Stimulated activated naive CD4-positive, alpha-beta T cell treated with Interleukin-2 at 50 U/mL for 16 hours (primary cell): ENCODE measurements around the gene BCR.

Source experiments
- DNase-seq: peaks from one replicate; lab custom pipeline; 2025; lab: John Stamatoyannopoulos, UW

Gene BCR

DNA sequence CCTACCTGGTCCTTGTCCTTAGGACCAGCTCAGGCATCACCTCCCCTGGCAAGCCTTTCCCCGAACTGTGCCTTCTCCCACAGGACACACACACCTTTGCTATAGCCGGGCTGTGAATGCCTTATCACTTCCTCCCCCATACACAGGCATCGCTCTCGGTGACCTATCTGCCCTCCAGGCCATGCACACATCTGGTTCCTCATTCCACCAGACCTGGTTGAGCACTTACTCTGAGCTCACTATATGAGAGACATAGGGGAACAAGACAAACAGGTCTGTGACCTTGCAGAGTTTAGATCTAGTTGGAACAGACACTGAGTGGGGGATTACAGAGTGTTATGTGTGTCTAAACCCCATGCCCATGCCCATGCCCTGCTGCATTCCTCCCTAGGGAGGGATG is 3.1 kb upstream of the BCR start:
- DNase-seq, result no peak

DNA sequence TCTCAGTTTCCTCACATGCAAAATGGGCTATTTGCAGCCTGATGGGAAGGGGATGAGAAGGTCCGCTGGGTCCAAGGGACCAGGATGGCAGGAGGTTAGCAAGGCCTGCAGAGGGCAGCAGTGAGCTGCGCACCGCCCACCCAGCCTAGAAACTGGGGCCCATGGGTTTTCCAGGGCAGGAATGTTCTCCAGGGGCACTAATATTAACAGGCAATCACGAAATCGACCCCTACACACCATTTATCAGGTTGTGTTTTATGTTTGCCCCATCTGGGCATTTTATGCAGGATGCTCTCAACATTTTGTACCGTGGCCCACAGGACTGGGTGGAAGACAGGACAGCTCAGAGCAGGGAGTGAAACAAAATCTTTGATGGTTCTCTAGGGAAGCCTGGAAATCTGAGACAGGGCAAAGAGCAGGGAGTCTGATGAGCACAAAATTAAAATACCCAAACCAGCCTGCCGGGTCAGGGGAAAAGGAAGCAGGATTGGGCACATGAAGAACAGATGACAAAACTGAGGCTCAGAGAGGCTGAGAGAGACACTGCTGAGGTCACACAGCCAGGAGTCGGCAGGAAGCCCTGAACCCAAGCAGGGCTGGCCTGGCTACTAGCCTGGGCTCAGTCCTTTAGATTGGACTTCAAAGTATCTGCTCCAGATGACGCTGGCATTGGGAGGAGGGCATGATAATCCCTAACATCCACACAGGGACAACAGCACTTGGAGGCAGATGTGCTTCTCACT is 1.6 kb upstream of the BCR start:
- peak; percentile 48 for DNase-seq

DNA sequence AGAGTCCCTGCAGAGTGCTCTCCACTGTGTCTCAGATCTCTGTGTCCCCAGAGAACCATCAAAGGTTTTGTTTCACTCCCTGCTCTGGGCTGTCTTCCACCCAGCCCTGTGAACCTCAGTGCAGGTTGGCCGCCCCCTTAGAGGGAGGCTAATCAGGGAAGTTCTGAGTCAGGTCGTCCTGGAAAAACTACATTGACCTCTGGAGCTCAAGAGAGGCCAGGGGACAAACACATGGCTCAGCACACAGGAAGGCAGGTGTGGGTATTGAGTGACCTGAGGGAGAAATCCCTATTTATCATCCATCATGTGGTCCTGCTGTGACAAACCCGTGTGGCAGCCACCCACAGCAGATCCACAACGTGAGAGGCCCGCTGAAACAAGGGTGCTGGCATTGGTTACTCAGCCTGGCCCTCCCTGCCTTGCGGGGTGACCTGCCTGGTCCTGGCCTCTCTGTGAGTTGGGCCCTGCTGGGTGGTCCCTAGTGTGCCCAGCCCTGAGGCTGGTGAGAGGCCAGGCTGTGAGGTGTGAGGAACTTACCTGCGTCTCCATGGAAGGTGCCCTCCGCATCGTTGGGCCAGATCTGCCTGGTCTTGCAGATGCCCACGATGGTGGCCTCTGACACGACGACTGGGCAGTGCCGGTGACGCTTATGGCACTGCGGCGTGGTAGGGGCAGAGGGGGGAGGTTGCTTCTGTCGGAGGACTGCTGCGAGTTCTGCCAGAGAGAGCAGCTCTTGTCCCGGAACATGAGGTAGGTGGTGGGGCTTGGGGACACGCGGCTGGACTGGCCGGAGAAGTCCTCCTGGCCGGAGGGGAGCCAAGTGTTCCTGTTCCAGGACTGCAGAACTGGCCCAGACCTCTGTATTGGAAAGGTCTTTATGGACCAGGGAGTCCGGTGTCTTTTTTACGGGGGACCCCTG is 669 bp upstream of the BCR start:
- peak; percentile 15 for DNase-seq

DNA sequence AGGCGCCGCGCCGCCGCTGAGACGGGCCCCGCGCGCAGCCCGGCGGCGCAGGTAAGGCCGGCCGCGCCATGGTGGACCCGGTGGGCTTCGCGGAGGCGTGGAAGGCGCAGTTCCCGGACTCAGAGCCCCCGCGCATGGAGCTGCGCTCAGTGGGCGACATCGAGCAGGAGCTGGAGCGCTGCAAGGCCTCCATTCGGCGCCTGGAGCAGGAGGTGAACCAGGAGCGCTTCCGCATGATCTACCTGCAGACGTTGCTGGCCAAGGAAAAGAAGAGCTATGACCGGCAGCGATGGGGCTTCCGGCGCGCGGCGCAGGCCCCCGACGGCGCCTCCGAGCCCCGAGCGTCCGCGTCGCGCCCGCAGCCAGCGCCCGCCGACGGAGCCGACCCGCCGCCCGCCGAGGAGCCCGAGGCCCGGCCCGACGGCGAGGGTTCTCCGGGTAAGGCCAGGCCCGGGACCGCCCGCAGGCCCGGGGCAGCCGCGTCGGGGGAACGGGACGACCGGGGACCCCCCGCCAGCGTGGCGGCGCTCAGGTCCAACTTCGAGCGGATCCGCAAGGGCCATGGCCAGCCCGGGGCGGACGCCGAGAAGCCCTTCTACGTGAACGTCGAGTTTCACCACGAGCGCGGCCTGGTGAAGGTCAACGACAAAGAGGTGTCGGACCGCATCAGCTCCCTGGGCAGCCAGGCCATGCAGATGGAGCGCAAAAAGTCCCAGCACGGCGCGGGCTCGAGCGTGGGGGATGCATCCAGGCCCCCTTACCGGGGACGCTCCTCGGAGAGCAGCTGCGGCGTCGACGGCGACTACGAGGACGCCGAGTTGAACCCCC is 798 bp downstream of the BCR start:
- peak; percentile 27 for DNase-seq

DNA sequence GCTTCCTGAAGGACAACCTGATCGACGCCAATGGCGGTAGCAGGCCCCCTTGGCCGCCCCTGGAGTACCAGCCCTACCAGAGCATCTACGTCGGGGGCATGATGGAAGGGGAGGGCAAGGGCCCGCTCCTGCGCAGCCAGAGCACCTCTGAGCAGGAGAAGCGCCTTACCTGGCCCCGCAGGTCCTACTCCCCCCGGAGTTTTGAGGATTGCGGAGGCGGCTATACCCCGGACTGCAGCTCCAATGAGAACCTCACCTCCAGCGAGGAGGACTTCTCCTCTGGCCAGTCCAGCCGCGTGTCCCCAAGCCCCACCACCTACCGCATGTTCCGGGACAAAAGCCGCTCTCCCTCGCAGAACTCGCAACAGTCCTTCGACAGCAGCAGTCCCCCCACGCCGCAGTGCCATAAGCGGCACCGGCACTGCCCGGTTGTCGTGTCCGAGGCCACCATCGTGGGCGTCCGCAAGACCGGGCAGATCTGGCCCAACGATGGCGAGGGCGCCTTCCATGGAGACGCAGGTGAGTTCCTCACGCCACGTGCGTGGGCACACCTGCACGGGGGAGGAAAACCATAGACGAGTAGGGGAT is 1.5 kb downstream of the BCR start:
- DNase-seq, result no peak

- peak; percentile 74 for DNase-seq
These were observed 2.2 kb downstream of the BCR start for GRCh38 chr22:23182309-23183060.

DNA sequence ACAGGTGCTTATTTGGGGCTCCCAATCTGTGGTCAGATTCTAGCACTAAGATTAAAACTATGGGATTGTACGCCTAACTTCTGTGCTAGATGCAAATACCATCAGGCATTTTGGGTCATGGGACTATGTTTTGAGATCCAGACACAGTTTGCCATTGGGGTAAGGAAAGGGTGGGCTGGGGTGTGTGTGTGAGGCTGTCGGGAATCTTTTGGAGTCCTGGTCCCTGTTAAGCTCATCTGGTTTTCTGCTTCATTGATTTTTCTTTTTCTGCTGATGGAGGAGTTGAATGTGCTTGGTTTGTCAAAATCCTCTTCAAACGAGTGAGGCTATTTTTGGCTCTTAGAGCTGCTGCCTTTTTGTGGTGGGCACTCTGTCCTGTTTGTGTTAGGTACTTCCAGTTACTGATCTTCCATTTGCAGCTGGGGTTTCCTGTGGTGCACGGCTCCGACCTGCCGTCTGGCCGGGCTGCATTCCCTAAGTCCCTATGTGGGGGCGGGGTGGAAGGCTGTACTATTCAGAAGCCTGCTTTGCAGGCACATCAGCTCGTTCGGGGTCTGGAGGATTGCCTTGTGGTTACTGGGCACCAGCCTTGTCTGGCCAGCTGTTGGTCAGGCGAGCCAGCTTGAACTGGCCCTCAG is 2.9 kb downstream of the BCR start:
- DNase-seq, result no peak

GRCh38 chr22:23184100-23184763 is 3.9 kb downstream of the BCR start:
- DNase-seq, result no peak

DNA sequence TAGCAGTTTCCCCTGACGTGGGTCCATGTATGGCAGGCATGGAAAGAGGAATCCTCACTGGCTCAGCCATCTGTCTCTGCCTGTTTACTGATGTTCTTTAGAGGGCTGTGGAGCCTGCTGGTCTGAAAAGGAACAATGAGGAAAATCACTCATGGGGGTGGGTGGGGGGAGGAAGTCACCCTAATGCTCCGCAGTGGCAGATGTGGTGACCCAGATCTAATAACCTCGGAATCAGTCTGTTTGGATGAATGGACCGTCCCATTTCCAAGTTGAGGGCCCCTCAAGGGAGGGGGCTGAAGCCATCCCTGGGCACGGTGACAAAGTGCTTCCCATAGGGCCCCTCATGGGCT is 4.4 kb downstream of the BCR start:
- no peak for DNase-seq

GRCh38 chr22:23187211-23187610 is 6.9 kb downstream of the BCR start:
- DNase-seq, result no peak

DNA sequence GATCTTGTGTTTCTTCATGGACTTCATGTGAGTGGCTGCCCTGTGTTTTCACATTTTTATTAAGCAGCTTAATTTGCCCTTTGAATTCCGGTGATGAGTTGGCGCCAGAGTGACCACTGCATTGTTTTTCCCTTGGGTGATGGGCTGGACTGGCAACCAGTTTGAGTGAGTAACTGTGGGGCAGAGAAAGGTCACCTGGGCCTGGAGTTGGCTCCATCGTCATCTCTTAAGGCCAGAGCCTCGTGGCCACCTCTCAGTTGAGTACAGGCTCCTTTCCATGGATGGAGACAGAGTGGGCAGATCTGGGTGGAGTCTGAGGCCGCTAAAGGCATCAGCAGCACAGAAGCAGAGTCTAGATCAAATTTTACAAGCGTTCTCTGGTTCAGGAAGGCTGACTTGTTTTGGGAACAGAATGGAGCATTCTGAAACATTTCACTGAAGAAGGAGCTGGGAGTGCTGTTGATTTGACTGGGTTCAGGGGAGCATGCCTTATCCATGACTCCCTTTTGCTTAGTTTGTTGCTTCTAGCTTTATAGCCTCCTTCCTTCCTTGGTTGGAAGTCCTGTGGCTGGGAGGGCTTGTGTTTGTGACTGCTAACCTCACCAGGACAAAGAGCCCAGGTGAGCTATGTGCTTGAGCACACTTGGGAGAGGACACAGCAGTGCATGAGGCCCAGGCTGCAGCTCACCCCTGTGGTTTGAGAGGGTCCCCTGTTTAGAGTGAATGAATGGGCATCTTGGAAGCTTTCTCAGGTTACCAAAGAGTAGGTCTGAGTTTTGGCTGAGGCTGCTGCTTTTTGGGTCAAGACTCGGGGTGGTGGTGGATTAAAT is 7.8 kb downstream of the BCR start:
- no peak for DNase-seq

DNA sequence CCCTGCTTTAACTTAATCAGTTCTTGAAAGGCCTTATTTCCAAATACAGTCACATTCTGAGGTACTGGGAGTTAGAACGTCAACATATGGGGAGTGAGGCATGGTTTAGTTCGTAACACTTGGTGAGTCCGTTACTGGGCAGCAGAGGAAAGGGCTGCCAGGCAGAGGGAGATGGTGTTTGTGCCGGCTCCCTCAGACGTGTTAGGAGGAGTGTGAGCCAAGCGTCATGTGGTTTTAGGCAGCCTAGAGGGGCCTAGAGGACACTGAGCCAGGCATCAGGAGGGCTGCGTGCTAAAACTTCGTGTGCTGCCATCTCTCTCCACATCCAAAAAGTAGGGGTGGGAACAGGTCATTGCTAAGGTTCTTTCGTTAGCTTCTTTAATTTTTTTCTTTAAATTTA is 10.2 kb downstream of the BCR start:
- no peak for DNase-seq

DNA sequence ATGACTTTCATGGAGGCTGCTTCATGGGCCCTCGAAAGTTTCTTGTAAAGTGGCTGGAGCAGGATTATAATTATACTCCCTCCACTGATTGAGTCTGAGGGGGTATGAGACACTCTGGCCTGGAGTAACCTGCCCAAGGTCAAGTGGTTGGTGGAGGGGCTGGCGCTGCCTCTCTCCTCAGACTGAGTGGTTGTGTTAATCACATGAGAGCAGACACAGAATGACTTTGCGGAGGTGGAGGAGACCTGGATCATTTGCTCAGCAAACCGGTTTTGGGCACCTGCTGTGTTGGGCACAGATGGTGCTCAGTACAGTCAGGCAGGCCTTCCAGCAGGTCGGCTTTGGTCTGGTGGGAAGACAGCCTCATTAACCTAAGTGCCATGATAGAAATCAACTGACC is 11.8 kb downstream of the BCR start:
- DNase-seq, result no peak

DNA sequence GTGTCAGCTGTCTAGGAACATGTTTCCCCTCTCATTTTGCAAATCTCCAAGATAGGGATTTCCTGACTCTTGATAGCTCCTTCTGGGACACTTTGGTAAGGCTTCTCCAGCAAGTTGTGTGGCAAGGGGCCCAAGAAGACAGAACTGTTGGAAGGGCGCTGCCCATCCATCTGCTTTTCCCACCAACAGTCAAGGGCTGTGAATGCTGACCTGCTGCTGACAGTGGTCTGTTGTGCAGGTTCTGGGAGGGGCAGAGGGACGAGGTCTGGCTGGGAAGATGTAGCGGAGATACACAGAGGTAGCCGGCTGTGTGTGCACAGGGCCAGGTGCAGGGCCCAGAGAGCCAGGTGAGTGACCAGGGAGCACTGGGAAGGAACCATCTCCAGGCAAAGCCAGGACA is 12.2 kb downstream of the BCR start:
- no peak for DNase-seq

DNA sequence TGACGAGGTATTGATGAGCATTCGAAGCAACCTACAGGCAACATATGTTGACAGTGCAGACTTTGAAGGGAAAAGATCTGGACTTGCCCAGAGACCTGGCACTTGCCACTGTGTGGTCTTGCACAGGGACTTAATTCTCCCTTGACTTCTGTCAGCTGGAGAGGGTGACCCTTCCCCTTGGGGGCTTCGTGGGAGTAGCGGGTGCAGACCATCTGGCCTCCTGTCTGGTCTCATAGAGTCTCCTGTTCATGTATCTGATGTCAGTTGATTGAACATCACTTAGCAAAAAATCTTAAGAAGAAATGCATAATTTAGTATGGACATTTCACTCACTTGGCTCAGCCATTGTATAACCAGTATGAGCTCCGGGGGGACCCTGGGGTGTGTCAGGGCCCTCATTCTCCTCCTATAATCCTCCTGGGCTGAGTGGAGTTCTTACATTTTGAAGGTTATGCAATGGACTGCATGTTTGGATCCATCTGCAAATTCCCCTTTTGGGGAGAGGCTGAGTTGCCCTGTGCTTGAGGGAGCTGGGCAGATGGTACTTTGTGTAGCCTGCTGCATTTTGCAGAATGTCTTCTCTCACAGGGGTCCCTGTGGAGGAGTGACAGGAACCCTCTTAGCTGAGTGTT is 13.0 kb downstream of the BCR start:
- no peak for DNase-seq

- no peak for DNase-seq
These were observed 13.6 kb downstream of the BCR start for GRCh38 chr22:23193882-23194281.

GRCh38 chr22:23196165-23196564 is 15.9 kb downstream of the BCR start:
- no peak for DNase-seq

- DNase-seq, result no peak
These were observed 17.5 kb downstream of the BCR start for GRCh38 chr22:23197836-23198235.

GRCh38 chr22:23199159-23199558 is 18.9 kb downstream of the BCR start:
- no peak for DNase-seq
